Endothelial cell of umbilical vein (primary cell): ENCODE data around the gene STON2.

ENCODE experiments used
- CTCF ChIP-seq, 2 donors: IDR thresholded peaks; 1 replicate in 1 of 2; 2 replicates in 1 of 2; pipeline ENCODE4 v1.5.1; 2011; ENCODE audit warnings: low read length in 2 of 2, mild to moderate bottlenecking in 2 of 2, moderate library complexity in 2 of 2, control low read depth in 1 of 2, inconsistent platforms in 1 of 2, low read depth in 1 of 2; ENCODE audit not compliant: insufficient read depth in 1 of 2; ENCODE audit errors: extremely low read depth in 1 of 2
- POLR2A ChIP-seq: IDR thresholded peaks from 2 replicates; pipeline ENCODE4 v1.6.1; 2012; ENCODE audit warnings: low read depth, mild to moderate bottlenecking, control low read depth, low read length
- POLR2AphosphoS5 ChIP-seq: IDR thresholded peaks from 2 replicates; pipeline ENCODE4 v1.6.1; 2012; ENCODE audit warnings: low read depth, mild to moderate bottlenecking, control low read depth, low read length, moderate library complexity; ENCODE audit not compliant: insufficient read depth

- TF ChIP-seq POLR2A (no peak), CTCF (IDR thresholded peaks at IDR 0.05; ENCODE audit: extremely low read depth in 1 of 2, insufficient read depth in 1 of 2, low read depth in 1 of 2, low read length in 2 of 2) (no peak), POLR2AphosphoS5 (no peak)
Observed at GRCh38 chr14:81329640-81330381, 70.3 kb downstream of the STON2 start.
